HG02642 (cell line): ENCODE results near the gene PRSS1.

ENCODE experiments used
- ATAC-seq: cut with Tn5 transposase; IDR thresholded peaks from one replicate; pipeline ENCODE4 v1.9.1; 2021; ENCODE audit warnings: mild to moderate bottlenecking; ENCODE audit not compliant: unreplicated experiment, poor library complexity

PRSS1 gene

GRCh38 chr7:142790555-142790954 is 41.3 kb downstream of the PRSS1 start:
- ATAC-seq, result no peak

GRCh38 chr7:142791502-142791901 is 42.2 kb downstream of the PRSS1 start:
- no peak for ATAC-seq

GRCh38 chr7:142792129-142792528 is 42.9 kb downstream of the PRSS1 start:
- no peak for ATAC-seq

- no peak for ATAC-seq
Measured at GRCh38 chr7:142792593-142792992, 43.3 kb downstream of the PRSS1 start.

- ATAC-seq, result no peak
Measured at GRCh38 chr7:142793156-142793555, 43.9 kb downstream of the PRSS1 start.

- ATAC-seq, result no peak
Measured at GRCh38 chr7:142795339-142795863, 46.1 kb downstream of the PRSS1 start.

- ATAC-seq, result no peak
Measured at GRCh38 chr7:142796001-142796500, 46.8 kb downstream of the PRSS1 start.

GRCh38 chr7:142796501-142797390 is 47.5 kb downstream of the PRSS1 start:
- ATAC-seq, result peak; percentile 45

GRCh38 chr7:142797391-142798377 is 48.4 kb downstream of the PRSS1 start:
- peak; percentile 50 for ATAC-seq

GRCh38 chr7:142798451-142799436 is 49.5 kb downstream of the PRSS1 start:
- no peak for ATAC-seq

GRCh38 chr7:142799437-142799835 is 50.2 kb downstream of the PRSS1 start:
- ATAC-seq, result no peak

- no peak for ATAC-seq
Measured at GRCh38 chr7:142800088-142800487, 50.8 kb downstream of the PRSS1 start.

GRCh38 chr7:142800699-142801260 is 51.5 kb downstream of the PRSS1 start:
- ATAC-seq, result no peak

GRCh38 chr7:142801601-142802295 is 52.5 kb downstream of the PRSS1 start:
- no peak for ATAC-seq

GRCh38 chr7:142802301-142802700 is 53.0 kb downstream of the PRSS1 start:
- no peak for ATAC-seq
